K562 (cell line): ENCODE results near the gene STEAP3. TPM values are rescaled to one million over a fixed set of nuclear protein-coding genes. Genes with fewer than 3 reads are reported as not detected.
A peak's percentile ranks its signal among the peaks of the same experiment; 100 is the strongest.

Experiments used
- ATAC-seq: fragments of 200-7000 bp; cut with Tn5 transposase; 3 replicates; pipeline ENCODE4 v1.9.1; 2020; ENCODE audit warnings: moderate library complexity
- BruUV-seq: library from RNA; stranded (reverse); fragments of 400-500 nt; replicated peaks from 2 replicates; lab custom pipeline; 2021; lab: Mats Ljungman, UMichigan
- CTCF ChIA-PET: fragments of 300-600 bp; formaldehyde crosslinking; extraction: SDS; loops from one replicate; lab custom pipeline; 2021; ENCODE audit warnings: low intra/inter-chr PET ratio; lab: Yijun Ruan, JAX
- POLR2A ChIA-PET: fragments of 300-600, 350-650 bp; sonication (Branson Sonifier 250); formaldehyde crosslinking; extraction: SDS; loops from one replicate; lab custom pipeline; 2021; ENCODE audit warnings: antibody characterized with exemption, inconsistent platforms; lab: Yijun Ruan, JAX
- DNase-seq, 4 experiments: peaks; one replicate each; pipeline versions ENCODE4 v3.0.0 to v3.0.0-alpha.2; 2011 to 2018; ENCODE audit warnings: low spot score in 3 of 4, mixed read lengths in 3 of 4; ENCODE audit errors: extremely low read depth in 1 of 4
- FAIRE-seq: peaks from 2 replicates; lab custom pipeline; 2011; peaks lifted over from hg19 to GRCh38; lab: Jason Lieb, UNC
- H2AFZ ChIP-seq: 2 replicates; pipeline ENCODE4 v1.6.0; 2011; ENCODE audit warnings: low read depth, low read length, control low read depth, inconsistent platforms
- H3K27ac ChIP-seq: fragments of 200-600 bp; 3 replicates; pipeline ENCODE4 v1.8.0; 2011; ENCODE audit warnings: low read depth, mild to moderate bottlenecking, control low read depth, inconsistent platforms, low read length, moderate library complexity, mixed read lengths; ENCODE audit errors: extremely low read depth
- H3K27me3 ChIP-seq, 2 experiments: fragments of 300-600 bp in 1 of 2; 2 replicates in 1 of 2; 3 replicates in 1 of 2; pipeline versions ENCODE4 v1.6.0 to v1.8.0; 2011; ENCODE audit warnings: inconsistent platforms in 2 of 2, low read length in 2 of 2, mild to moderate bottlenecking in 1 of 2, mixed read lengths in 1 of 2, moderate library complexity in 1 of 2; ENCODE audit not compliant: control insufficient read depth in 2 of 2, insufficient read depth in 2 of 2
- H3K36me3 ChIP-seq: fragments of 300-600 bp; 3 replicates; pipeline ENCODE4 v1.8.0; 2011; ENCODE audit warnings: mild to moderate bottlenecking, low read length, inconsistent platforms; ENCODE audit not compliant: control insufficient read depth, insufficient read depth
- H3K4me1 ChIP-seq, 2 experiments: fragments of 200-600 bp in 1 of 2; replicated peaks in 1 of 2; 2 replicates in 1 of 2; 3 replicates in 1 of 2; pipeline versions ENCODE4 v1.5.1 to v1.8.0; 2011; ENCODE audit warnings: inconsistent platforms in 2 of 2, low read length in 2 of 2, mild to moderate bottlenecking in 1 of 2, mixed read lengths in 1 of 2, moderate library complexity in 1 of 2; ENCODE audit not compliant: control insufficient read depth in 2 of 2, insufficient read depth in 2 of 2
- H3K4me2 ChIP-seq: 2 replicates; pipeline ENCODE4 v1.6.1; 2011; ENCODE audit warnings: low read length, control low read depth, inconsistent platforms, mixed read lengths; ENCODE audit not compliant: insufficient read depth
- H3K4me3 ChIP-seq: fragments of 200-600 bp; sonication (generic), shearing (Covaris generic); 2 replicates; pipeline ENCODE4 v1.5.1; 2016; ENCODE audit warnings: control low read depth, inconsistent platforms
- H3K79me2 ChIP-seq: fragments of 200-600 bp; 3 replicates; pipeline ENCODE4 v1.8.0; 2011; ENCODE audit warnings: low read length, inconsistent platforms; ENCODE audit not compliant: control insufficient read depth, insufficient read depth
- H3K9ac ChIP-seq, 2 experiments: 2 replicates each; pipeline versions ENCODE4 v1.6.0 to v1.6.1; 2011; ENCODE audit warnings: low read depth in 2 of 2, low read length in 2 of 2, control low read depth in 1 of 2, inconsistent platforms in 1 of 2, mild to moderate bottlenecking in 1 of 2, mixed read lengths in 1 of 2; ENCODE audit not compliant: insufficient read depth in 1 of 2
- H3K9me1 ChIP-seq: one replicate; pipeline ENCODE4 v1.6.0; 2011; ENCODE audit warnings: inconsistent platforms, mild to moderate bottlenecking, low read length, moderate library complexity; ENCODE audit not compliant: control insufficient read depth, insufficient read depth
- H3K9me3 ChIP-seq: replicated peaks from 2 replicates; pipeline ENCODE4 v1.5.1; 2011; ENCODE audit warnings: low read depth, low read length, inconsistent platforms; ENCODE audit not compliant: control insufficient read depth, insufficient read depth
- H4K20me1 ChIP-seq: replicated peaks from 2 replicates; pipeline ENCODE4 v1.6.1; 2011; ENCODE audit warnings: low read length, inconsistent platforms, mixed read lengths; ENCODE audit not compliant: control insufficient read depth, insufficient read depth
- BCOR ChIP-seq: fragments of 450-650 bp; IDR thresholded peaks from 2 replicates; pipeline ENCODE4 v1.6.1; 2016
- DNMT1 ChIP-seq: fragments of 450-650 bp; IDR thresholded peaks from 2 replicates; pipeline ENCODE4 v1.6.1; 2016; ENCODE audit warnings: antibody characterized with exemption, mild to moderate bottlenecking
- ESRRA ChIP-seq: fragments of 450-650 bp; IDR thresholded peaks from 2 replicates; pipeline ENCODE4 v1.6.1; 2014; ENCODE audit warnings: low read depth, mild to moderate bottlenecking, moderate library complexity, borderline replicate concordance
- KDM2B ChIP-seq: fragments of 250-450 bp; sonication (Bioruptor Pico); IDR thresholded peaks from 2 replicates; pipeline ENCODE4 v1.8.0; 2021; ENCODE audit warnings: mild to moderate bottlenecking, moderate library complexity
- LCOR ChIP-seq: sonication (generic); formaldehyde crosslinking; IDR thresholded peaks from 2 replicates; pipeline ENCODE4 v1.8.0; 2022; ENCODE audit warnings: mild to moderate bottlenecking, missing genetic modification reagents
- MTF1 ChIP-seq: fragments of 250-450 bp; sonication (Bioruptor Pico); IDR thresholded peaks from 2 replicates; pipeline ENCODE4 v1.9.0; 2021; ENCODE audit warnings: moderate library complexity, mild to moderate bottlenecking, inconsistent platforms, borderline replicate concordance
- NR3C1 ChIP-seq: sonication (generic); formaldehyde crosslinking; IDR thresholded peaks from 2 replicates; pipeline ENCODE4 v1.8.1; 2022; ENCODE audit warnings: missing genetic modification reagents
- NRF1 ChIP-seq, 2 experiments: fragments of 450-650 bp; IDR thresholded peaks in 1 of 2; conservative IDR thresholded peaks in 1 of 2; 2 replicates each; pipeline ENCODE4 v1.6.1; 2014; ENCODE audit warnings: mild to moderate bottlenecking in 2 of 2
- PTRF ChIP-seq: fragments of 450-650 bp; IDR thresholded peaks from 2 replicates; pipeline ENCODE4 v1.6.1; 2016; ENCODE audit warnings: mild to moderate bottlenecking, missing genetic modification characterization, missing compliant biosample characterization
- RBM25 ChIP-seq: fragments of 200-400 bp; formaldehyde crosslinking; IDR thresholded peaks from 2 replicates; pipeline ENCODE4 v1.6.1; 2018; ENCODE audit warnings: low read length, low read depth, moderate library complexity; ENCODE audit not compliant: severe bottlenecking
- RERE ChIP-seq: sonication (generic); formaldehyde crosslinking; IDR thresholded peaks from 2 replicates; pipeline ENCODE4 v1.8.0; 2023; ENCODE audit warnings: missing genetic modification reagents, mild to moderate bottlenecking, borderline replicate concordance
- RFX1 ChIP-seq: fragments of 450-650 bp; IDR thresholded peaks from 2 replicates; pipeline ENCODE4 v1.6.1; 2016; ENCODE audit warnings: mild to moderate bottlenecking, moderate library complexity
- SUPT5H ChIP-seq: fragments of 450-650 bp; IDR thresholded peaks from 2 replicates; pipeline ENCODE4 v1.6.1; 2016
- WGBS: fragments of 100-300 bp; shearing (Covaris generic); methylation state at CpG from one replicate; pipeline ENCODE4 v1.1.6; 2016; ENCODE audit warnings: low coverage, mixed read lengths; ENCODE audit not compliant: insufficient coverage; ENCODE audit errors: missing lambda C conversion rate; 5-methylcytosine and 5-hydroxymethylcytosine counted together
- in situ Hi-C: fragments of 300-500 bp; cut with MboI; formaldehyde crosslinking; loops from 4 replicates; pipeline ENCODE4 v1.15.0; 2018; ENCODE audit warnings: inconsistent platforms, mixed read lengths
- intact Hi-C: fragments of 100-400 bp; cut with micrococcal nuclease; formaldehyde crosslinking; loops from 2 replicates; pipeline ENCODE4 v1.14.2; 2022
- polyA plus RNA-seq, 8 experiments: library from polyadenylated mRNA; depleted of rRNA in 4 of 8; stranded (reverse) in 5 of 8; unstranded in 3 of 8; fragments of >200 nt; fragmentation: Nextera tagmentation in 2 of 8; fragmentation: Illumina TruSeq in 1 of 8; extraction: Ambion mirVana in 2 of 8; extraction: Trizol in 1 of 8; gene quantifications; 2 replicates each; pipeline versions ENCODE4 v1.2.1 to v1.2.3, GENCODE V29; 2011 to 2014; ENCODE audit warnings: inconsistent platforms in 1 of 8, missing spikeins in 1 of 8
- total RNA-seq, 7 experiments: library from RNA; depleted of rRNA in 6 of 7; stranded (reverse); fragments of >200 nt in 6 of 7; fragmentation: Illumina TruSeq in 2 of 7; extraction: Trizol in 2 of 7; gene quantifications; 2 replicates each; pipeline versions ENCODE4 v1.2.1 to v1.2.3, GENCODE V29; 2011 to 2021; ENCODE audit warnings: low replicate concordance in 1 of 7
- TF ChIP-seq, protein P1 (sequence below): fragments of 200-800 bp; sonication (Bioruptor generic); IDR thresholded peaks from 2 replicates; pipeline ENCODE4 v1.6.1; 2017; ENCODE audit warnings: missing genetic modification characterization, missing compliant biosample characterization
- TF ChIP-seq, protein P2 (sequence below): sonication (generic); formaldehyde crosslinking; IDR thresholded peaks from 2 replicates; pipeline ENCODE4 v1.9.0; 2022; ENCODE audit warnings: mild to moderate bottlenecking, missing genetic modification reagents

The STEAP3 gene
- total and polyA plus RNA-seq, 9 of the 15 experiments (the other 6 are each of a cell fraction or from before 2014, with no cell fraction given), result 1.8 to 31.6 (median 9.0) TPM

DNA sequence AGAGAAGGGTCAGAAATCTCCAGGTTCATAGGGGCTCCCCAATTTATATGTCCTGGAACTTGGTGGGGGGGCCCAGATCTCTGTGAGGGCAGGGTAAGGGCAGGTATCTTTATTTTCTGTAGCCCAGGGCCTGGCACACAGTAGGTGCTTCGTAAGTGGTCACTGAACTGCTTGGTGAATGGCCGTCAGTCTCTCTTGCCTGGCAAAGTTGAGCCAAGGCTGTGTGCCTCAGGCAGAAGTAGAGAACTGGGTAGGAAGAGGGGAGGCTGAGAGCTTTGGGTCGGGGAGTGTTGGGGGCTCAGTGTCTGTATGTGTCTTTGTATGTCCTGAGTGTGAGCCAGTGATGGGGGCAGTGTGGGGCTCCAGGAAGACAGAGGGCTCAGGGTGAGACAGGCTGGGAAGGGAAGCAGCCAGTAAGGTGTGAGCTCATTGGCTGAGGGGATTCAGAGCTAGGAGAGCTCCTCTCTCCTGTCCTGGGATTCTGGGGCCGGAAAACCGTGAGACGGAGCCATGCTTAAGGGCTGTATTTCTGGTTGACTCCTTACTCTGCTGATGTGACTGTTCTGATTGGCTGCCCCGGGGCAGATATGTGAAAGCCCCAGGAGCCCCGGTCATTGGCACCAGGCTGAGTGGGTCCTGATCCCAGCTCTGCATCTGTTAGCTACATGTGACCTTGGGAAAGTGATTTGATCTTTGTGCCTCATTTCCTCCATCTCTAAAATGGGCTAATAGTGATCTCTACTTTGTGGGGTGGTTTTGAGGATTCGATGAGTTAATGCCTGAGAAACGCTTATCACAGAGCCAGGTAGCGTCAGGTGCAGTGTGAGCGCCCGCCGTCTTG is 30.3 kb downstream of the STEAP3 start:
- ChIA-PET CTCF (no interaction called here), POLR2A (interaction anchor here (0.7 kb wide), 1 partner anchor 21 kb away, joined by 3 read pairs; no protein-coding TSS in a partner anchor)
- H3K4me3 ChIP-seq, result no peak overlapping the region
- H3K9me3 ChIP-seq, result no peaks in the 10 kb centered on the region
- H2AFZ ChIP-seq, result no peak overlapping the region
- no TSS peak for BruUV-seq
- ATAC-seq (no peak), FAIRE-seq (no peak), DNase-seq (no peak)
- no peaks in the 10 kb centered on the region; the same call in 1 of the 2 replicates for H4K20me1 ChIP-seq
- in situ Hi-C loops (no loop called here), intact Hi-C loops (no loop called here)
- H3K27me3 ChIP-seq, result no peaks in the 10 kb centered on the region
- no peak overlapping the region for H3K9ac ChIP-seq
- H3K79me2 ChIP-seq, result no peaks in the 10 kb centered on the region
- no peak overlapping the region for H3K27ac ChIP-seq
- H3K36me3 ChIP-seq, result peaks cover 76% of the 10 kb centered on the region
- WGBS, result 86% methylated on average over 14 of the region's 14 CpGs
- no peaks in the 10 kb centered on the region for H3K4me1 ChIP-seq
- H3K4me2 ChIP-seq, result no peak overlapping the region
- H3K9me1 ChIP-seq, result no peaks in the 10 kb centered on the region
- no peak for TF ChIP-seq NRF1 (conservative IDR thresholded peaks at IDR 0.05 in 1 of 2, IDR thresholded peaks at IDR 0.05 in 1 of 2)
- no peak for TF ChIP-seq DNMT1
- TF ChIP-seq RERE (CRISPR knock-in tag), result no peak
- TF ChIP-seq KDM2B (CRISPR knock-in tag), result no peak
- TF ChIP-seq, protein P1, sequence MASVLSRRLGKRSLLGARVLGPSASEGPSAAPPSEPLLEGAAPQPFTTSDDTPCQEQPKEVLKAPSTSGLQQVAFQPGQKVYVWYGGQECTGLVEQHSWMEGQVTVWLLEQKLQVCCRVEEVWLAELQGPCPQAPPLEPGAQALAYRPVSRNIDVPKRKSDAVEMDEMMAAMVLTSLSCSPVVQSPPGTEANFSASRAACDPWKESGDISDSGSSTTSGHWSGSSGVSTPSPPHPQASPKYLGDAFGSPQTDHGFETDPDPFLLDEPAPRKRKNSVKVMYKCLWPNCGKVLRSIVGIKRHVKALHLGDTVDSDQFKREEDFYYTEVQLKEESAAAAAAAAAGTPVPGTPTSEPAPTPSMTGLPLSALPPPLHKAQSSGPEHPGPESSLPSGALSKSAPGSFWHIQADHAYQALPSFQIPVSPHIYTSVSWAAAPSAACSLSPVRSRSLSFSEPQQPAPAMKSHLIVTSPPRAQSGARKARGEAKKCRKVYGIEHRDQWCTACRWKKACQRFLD (CRISPR knock-in tag), result no peak
- TF ChIP-seq BCOR, result peak; percentile 33; the same call in 1 of the 2 replicates
- no peak for TF ChIP-seq NR3C1 (CRISPR knock-in tag)
- no peak for TF ChIP-seq LCOR (CRISPR knock-in tag)
- TF ChIP-seq, protein P2, sequence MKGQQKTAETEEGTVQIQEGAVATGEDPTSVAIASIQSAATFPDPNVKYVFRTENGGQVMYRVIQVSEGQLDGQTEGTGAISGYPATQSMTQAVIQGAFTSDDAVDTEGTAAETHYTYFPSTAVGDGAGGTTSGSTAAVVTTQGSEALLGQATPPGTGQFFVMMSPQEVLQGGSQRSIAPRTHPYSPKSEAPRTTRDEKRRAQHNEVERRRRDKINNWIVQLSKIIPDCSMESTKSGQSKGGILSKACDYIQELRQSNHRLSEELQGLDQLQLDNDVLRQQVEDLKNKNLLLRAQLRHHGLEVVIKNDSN (CRISPR knock-in tag), result no peak
- TF ChIP-seq ESRRA, result peak; percentile 65; the same call in 1 of the 2 replicates
- no peak for TF ChIP-seq PTRF (tag)
- TF ChIP-seq MTF1 (CRISPR knock-in tag), result no peak
- TF ChIP-seq RFX1, result no peak
- TF ChIP-seq RBM25, result peak; percentile 52
- TF ChIP-seq SUPT5H, result no peak
